Endothelial cell (in vitro differentiated cells): ENCODE results near the gene TXNL4A. TPM values are rescaled to one million over a fixed set of nuclear protein-coding genes. Genes with fewer than 3 reads are reported as not detected.

ENCODE experiments used
- DNase-seq: peaks from one replicate; pipeline ENCODE4 v3.0.0; 2021; ENCODE audit warnings: low spot score
- H3K27ac Mint-ChIP-seq: one replicate; pipeline ENCODE4 v1.8.0; 2021; ENCODE audit warnings: mixed read lengths, inconsistent platforms; ENCODE audit not compliant: unreplicated experiment
- H3K27me3 Mint-ChIP-seq: one replicate; pipeline ENCODE4 v1.8.0; 2021; ENCODE audit warnings: mild to moderate bottlenecking, moderate library complexity, mixed read lengths, inconsistent platforms; ENCODE audit not compliant: unreplicated experiment
- H3K36me3 Mint-ChIP-seq: one replicate; pipeline ENCODE4 v1.8.0; 2021; ENCODE audit warnings: mild to moderate bottlenecking, low read depth, mixed read lengths, inconsistent platforms; ENCODE audit not compliant: unreplicated experiment
- H3K4me1 Mint-ChIP-seq: one replicate; pipeline ENCODE4 v1.8.0; 2021; ENCODE audit warnings: mild to moderate bottlenecking, mixed read lengths, inconsistent platforms; ENCODE audit not compliant: unreplicated experiment
- H3K4me3 Mint-ChIP-seq: one replicate; pipeline ENCODE4 v1.8.0; 2021; ENCODE audit warnings: mild to moderate bottlenecking, mixed read lengths, inconsistent platforms; ENCODE audit not compliant: unreplicated experiment
- H3K9me3 Mint-ChIP-seq: one replicate; pipeline ENCODE4 v1.8.0; 2021; ENCODE audit warnings: mixed read lengths, inconsistent platforms; ENCODE audit not compliant: unreplicated experiment
- CTCF ChIP-seq: fragments of 200-600 bp; sonication (generic); IDR thresholded peaks from one replicate; pipeline ENCODE4 v1.5.0; 2021; ENCODE audit warnings: antibody characterized with exemption; ENCODE audit not compliant: unreplicated experiment
- total RNA-seq: library from RNA; stranded (reverse); fragmentation: NEBNext Ultra II Directional; extraction: Animal tissue kit (Norgen Biotek cat#: 25700); gene quantifications from one replicate; pipeline ENCODE4 v1.2.1, GENCODE V29; 2021; ENCODE audit not compliant: unreplicated experiment

TXNL4A gene
- total RNA-seq, 1 donor from 2014 or later, result 86.8 TPM

DNA sequence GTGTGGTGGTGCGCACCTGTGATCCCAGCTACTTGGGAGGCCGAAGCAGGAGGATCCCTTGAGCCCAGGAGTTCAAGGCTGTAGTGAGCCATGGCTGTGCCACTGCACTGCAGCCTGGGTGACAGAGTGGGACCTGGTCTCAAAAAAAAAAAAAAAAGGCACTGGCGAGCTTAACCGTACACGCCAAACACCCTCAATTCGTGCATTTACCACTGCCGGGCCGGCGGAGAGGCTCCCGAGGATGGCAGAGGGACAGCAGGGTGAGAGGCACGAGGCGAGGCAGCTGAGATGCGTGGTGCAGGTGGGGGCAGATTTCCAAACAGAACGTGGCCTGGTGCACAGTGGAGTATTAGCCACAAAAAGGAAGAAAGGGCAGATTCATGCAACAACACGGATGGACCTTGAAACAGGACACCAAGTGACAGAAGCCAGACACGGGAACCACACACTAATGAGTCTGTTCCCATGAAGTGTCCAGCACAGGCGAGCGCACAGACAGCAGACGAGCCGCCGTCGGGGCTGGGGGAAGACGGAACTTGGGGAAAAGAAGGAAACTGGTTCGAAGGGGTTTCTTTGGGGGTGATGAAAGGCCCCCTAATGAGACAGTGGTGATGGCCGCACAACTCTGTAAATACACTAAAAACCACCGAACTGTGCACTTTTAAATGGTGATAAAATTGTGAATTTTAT lies 64.3 kb downstream of the TXNL4A start:
- Mint-ChIP-seq H3K4me3 (peak overlapping the region; percentile 37), H3K4me1 (no peaks in the 10 kb centered on the region), H3K36me3 (peaks cover 28% of the 10 kb centered on the region), H3K27ac (no peak overlapping the region), H3K9me3 (no peaks in the 10 kb centered on the region), H3K27me3 (peaks cover 9% of the 10 kb centered on the region)
- no peak for DNase-seq
- no peak for TF ChIP-seq CTCF

DNA sequence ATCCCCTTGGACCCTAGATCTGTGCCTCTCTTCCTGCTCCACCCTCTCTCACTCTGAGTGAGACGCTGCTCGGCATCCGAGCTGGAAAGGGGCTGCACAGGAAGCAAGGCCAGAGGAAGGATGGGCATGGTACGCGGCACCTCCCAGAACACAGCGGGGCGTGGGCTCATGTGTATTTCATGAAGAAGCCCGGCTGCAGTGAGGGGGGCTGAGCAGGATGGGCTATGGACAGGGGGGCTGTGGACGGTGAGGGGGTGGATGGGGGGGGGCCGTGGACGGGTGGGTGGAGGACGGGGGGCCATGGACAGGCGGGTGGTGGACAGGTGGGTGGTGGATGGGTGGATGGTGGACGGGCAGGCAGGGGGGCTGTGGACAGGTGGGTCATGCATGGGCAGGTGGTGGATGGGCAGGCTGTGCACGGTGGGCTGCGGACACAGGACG lies 65.4 kb downstream of the TXNL4A start:
- H3K4me3 Mint-ChIP-seq, result no peak overlapping the region
- H3K9me3 Mint-ChIP-seq, result no peaks in the 10 kb centered on the region

DNA sequence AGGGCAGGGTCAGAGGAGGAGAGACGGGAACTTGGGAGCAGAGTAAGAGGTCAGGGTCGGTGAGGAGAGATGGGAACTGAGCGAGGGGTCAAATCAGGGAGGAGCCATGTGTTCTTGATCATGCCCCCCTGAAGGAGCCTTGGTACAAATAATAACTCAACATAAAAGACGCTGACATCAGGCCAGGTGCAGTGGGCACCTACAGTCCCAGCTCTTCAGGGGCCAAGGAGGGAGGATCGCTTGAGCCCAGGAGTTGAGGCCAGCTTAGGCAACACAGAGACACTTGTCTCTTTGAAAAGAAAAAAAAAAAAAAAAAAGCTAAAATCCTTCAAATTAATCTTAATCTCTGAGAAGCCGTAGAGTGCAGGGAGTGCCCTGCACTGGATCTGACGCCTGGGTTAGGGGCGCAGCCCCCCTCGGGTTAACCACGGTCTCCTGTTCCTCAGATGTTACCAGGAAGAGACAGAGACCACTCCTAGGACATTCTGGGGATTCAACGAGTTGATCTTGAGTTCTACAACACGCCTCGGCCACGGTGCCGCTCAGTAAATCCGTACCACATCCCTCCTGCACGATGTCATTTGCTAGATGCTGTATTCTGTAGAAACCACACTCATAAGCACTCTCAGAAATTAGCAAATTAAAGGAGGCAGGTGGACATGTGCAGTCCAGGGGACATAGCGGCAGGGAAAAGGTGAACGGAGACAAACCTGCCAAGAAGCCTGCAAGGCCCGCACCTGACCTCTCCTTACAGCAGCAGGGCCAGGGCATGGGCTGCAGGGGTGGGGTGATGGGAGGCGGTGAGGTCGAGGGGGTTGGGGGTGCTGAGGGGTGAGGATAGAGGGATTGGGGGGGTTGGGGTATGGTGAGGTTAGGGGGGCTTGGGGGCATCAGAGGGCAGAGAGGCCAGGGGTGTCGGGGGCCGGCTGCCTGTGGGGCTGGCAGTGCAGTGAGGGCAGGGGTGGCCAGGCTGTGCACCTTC lies 66.1 kb downstream of the TXNL4A start:
- Mint-ChIP-seq H3K9me3 (no peaks in the 10 kb centered on the region), H3K36me3 (peaks cover 32% of the 10 kb centered on the region), H3K27ac (no peak overlapping the region), H3K4me3 (no peak overlapping the region), H3K4me1 (no peaks in the 10 kb centered on the region), H3K27me3 (peaks cover 17% of the 10 kb centered on the region)
- no peak for DNase-seq
- TF ChIP-seq CTCF, result no peak

More for the DNA sequence above, 65.4 kb downstream of the TXNL4A start:
- no peak overlapping the region for H3K27ac Mint-ChIP-seq
- peaks cover 26% of the 10 kb centered on the region for H3K36me3 Mint-ChIP-seq
- TF ChIP-seq CTCF, result no peak
- peaks cover 13% of the 10 kb centered on the region for H3K27me3 Mint-ChIP-seq
- peak; percentile 1 for DNase-seq
- H3K4me1 Mint-ChIP-seq, result no peaks in the 10 kb centered on the region

Other genes starting within 250 kb of the TXNL4A start
- gene KCNG2, start 190.6 kb downstream of the TXNL4A start, total RNA-seq, result 0.56 TPM
- 31.8 TPM for gene SLC66A2, start 36.9 kb downstream of the TXNL4A start, total RNA-seq
- 0.87 TPM for gene HSBP1L1, start 23.9 kb downstream of the TXNL4A start, total RNA-seq
- 25.6 TPM for gene RBFA, start 45.9 kb upstream of the TXNL4A start, total RNA-seq
- 23.7 TPM for gene ADNP2, start 120.7 kb upstream of the TXNL4A start, total RNA-seq